ELF-1 (cell line): ENCODE results near the gene GAL3ST3.
"Not testable (repeated sequence)": the region's sequence is repeated elsewhere in the genome, so short reads cannot be mapped to it uniquely, and the experiment has no call there.

ENCODE experiments used
- DNase-seq: peaks from one replicate; pipeline ENCODE4 v3.0.0-alpha.2; 2016; ENCODE audit warnings: low read depth, low spot score

The GAL3ST3 gene

GRCh38 chr11:66044757-66045156 lies 4.2 kb downstream of the GAL3ST3 start:
- DNase-seq, result no peak

DNA sequence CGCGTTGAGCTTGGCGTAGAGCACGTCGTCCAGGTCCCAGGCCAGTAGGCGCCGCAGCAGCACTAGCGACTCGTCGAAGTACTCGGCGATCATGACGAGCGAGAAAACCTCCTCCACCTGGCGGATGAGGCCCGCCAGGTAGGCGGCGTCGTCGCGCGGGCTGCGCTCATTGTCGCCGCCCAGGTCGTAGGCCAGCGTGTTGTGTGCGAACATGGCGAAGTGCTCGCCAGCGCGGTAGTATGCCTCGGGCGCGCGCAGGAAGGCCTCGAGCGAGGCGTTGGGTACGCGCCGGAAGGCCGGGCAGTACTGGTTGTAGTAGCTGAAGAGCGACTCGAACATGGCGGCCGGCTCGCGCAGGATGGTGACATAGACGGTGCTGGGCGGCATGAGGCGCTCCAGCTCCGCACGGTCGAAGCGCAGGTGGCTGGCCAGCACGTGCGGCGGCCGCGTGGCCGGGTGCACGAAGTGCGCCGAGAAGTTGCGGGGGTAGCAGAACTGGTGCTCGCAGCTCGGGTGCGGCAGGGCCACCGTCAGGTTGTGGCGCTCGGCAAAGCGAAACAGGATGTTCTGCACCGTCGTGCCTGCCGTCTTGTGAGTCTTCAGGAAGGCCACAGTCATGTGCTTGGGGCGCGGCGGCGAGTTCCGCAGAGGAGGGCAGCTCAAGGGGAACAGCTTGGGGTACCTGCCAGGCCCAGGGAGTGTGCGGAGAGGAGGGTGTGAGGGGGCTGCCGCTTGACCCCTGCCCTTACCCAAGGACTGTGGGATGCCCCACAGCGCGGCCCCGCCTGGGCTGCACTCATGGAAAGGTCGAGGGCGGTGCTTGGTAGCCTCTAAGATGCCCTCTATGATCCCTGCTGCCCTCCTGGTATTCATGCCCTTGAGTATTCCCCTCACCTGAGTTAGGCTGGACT lies 5.7 kb downstream of the GAL3ST3 start:
- no peak for DNase-seq

- no peak for DNase-seq
Measured at GRCh38 chr11:66042227-66042995, 6.5 kb downstream of the GAL3ST3 start.

DNA sequence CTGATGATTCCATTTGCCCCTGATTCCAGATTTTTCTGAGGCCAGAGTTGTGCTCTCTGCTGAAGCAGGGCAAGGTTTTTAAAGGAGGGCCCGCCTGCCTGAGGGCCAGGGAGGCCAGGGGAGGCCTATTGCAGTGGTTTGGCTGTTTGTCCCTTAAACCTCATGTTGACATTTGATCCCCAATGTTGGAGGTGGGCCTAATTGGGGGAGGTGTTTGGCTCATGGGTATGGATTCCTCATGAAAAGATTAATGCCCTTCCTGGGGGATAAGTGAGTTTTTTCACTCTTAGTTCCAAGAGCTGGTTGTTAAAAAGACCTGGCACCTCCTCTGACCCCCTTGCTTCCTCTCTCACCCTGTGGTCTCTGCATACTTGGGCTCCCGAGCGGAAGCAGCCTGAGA lies 9.2 kb downstream of the GAL3ST3 start:
- no peak for DNase-seq

- no peak for DNase-seq
Measured at GRCh38 chr11:66037327-66037726, 11.6 kb downstream of the GAL3ST3 start.

DNA sequence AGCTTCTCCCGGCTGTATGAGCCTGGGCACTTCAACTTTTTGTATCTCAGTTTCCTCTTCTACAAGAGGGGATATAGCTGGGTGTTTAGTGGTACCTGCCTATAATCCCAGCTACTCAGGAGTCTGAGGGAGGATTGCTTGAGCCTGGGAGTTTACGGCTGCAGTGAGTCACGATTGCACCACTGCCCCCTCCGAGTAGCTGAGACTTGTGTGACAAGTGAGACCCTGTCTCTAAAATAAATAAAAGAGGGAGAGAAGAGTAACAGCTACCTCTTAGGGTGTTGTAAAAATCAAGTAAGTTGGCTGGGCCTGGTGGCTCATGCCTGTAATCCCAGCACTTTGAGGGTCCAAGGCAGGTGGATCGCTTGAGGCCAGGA lies 12.6 kb downstream of the GAL3ST3 start:
- no peak for DNase-seq

- no peak for DNase-seq
Measured at GRCh38 chr11:66035653-66036333, 13.2 kb downstream of the GAL3ST3 start.

DNA sequence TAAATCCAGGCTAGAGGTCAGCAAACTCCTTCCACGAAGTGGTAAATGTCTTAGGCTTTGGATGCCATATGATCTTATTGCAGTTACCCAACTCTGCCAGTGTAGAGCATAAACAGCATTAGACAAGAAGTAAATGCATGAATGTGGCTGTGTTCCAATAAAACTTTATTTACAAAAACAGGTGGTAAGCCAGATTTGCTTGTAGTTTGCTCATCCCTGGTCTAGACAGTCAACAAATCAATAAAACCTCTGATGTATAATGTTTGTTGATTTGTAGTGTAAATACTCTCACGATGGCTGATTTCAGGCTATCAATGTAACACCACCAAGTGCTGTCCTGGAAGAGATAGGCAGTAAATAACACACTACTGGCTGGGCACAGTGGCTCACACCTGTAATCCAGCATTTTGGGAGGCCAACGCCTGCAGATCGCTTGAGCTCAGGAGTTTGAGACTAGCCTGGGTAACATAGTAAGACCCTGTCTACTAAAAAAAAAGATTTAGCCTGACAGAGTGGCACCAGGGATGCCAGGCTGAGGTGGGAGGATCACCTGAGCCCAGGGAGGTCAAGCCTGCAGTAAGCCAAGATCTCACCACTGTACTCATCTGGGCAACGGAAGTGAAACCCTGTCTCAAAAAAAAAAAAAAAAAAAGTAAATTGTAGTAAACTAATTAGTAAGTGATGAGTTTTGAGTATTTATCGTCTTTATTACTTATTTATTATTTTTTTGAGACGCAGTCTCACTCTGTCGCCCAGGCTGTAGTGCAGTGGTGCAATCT lies 15.8 kb downstream of the GAL3ST3 start:
- no peak for DNase-seq

- no peak for DNase-seq
Measured at GRCh38 chr11:66026017-66026529, 22.9 kb downstream of the GAL3ST3 start, which contains the start of gene CATSPER1. Gene CATSPER1, minus strand, starts transcription at chr11:66026479. Its CDS starts 100 bp downstream, at chr11:66026379.

- DNase-seq, result not testable (repeated sequence)
Measured at GRCh38 chr11:66023186-66023440, 25.8 kb downstream of the GAL3ST3 start.

- peak; percentile 91 for DNase-seq
Measured at GRCh38 chr11:66022401-66023185, 26.4 kb downstream of the GAL3ST3 start.

DNA sequence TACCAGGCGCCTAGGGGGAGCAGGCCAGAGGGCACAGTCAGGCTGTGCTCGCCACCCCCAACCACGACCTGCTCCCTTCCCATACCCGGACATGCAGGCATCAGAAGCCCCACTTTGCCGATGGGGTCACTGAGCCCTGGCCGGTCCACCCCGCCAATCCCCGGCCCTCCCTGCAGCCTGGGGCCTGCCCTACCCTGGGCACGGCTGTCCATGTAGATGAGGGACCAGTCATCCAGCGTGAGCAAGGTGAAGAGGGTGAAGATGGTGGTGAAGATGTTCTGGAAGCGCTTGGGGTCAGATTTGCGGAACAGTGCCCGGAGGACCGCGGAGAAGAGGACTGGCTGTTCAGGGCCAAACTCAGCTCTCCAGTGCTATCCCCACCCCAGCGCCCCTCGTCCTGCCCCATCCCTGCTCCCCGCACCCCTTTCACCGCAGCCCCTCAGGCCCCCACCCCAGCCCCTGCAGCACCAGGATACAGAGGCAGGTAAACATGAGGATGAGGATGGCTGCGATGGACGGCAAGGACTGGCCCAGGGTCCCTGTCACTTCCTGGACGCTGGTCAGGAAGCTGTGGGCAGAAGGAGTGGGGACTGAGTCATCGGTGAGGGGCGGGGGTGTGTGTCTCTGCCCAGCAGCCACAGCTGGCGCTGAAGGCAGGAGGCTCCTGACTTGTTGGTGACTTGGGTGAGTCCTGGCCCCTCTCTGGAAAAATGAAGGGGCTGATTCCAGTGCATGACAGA lies 28.2 kb downstream of the GAL3ST3 start:
- DNase-seq, result no peak

DNA sequence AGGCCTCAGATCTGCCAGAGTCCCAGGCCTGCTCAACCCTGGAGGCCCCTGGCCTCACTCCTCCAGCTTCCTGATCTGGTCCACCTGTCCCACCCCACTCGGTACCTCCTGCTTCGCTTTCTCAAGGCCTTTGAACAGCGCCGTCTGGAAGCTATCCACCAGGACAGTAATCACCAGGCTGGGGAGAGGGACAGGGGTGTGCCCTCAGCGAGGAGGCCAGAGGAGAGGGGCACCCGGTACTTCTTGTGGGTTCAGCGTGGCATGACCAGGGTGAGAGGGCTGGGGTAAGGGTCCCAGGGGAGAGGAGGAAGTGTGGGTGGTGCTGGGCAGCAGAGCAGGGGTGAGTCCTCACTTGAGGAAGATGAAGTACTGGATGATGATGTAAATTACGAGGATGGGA lies 28.7 kb downstream of the GAL3ST3 start:
- DNase-seq, result no peak

- no peak for DNase-seq
Measured at GRCh38 chr11:66017321-66017720, 31.6 kb downstream of the GAL3ST3 start.

GRCh38 chr11:66016793-66017177 lies 32.2 kb downstream of the GAL3ST3 start:
- no peak for DNase-seq

DNA sequence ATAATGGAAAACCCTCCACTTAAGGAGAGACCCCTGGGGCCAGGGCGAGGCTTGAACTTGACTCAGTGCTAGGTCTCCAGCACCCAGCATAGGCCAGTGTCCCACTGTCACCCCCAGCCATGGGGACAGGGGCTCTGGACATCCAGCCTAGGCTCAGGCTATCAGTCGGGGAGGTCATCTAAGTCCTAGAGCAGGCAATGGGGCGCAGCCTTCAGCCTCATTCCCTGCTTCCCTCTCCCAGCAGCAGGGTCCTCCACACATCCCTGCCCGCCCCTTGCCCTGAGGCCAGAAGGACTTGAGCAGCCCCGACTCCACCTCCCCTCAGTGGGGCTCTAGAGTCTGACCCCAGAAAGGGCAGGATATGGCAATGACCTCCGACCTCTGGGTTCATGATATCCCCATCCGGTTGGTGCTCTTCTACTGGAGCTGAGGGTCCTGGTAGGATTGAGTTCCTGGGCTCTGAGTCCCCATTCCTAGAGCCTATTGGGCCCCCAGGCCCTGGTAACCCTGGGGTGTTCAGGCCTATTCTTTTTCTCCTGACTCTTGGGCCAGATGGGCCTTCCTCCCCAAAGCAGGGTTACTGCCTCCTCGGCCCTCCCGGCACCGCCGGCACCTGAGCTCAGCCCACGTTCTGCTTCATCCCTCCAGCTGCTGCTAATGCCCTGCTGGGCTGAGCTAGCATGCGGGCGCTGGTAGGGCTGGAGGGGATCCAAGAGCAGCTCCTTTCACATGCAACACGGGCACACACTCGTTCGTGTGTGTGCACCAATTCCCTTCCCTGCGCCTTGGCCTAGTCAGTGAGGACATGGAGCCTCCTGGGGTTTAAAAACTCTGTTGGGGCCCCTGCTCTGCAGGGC lies 32.8 kb downstream of the GAL3ST3 start:
- no peak for DNase-seq

GRCh38 chr11:66015454-66015881 lies 33.5 kb downstream of the GAL3ST3 start:
- DNase-seq, result no peak

- DNase-seq, result no peak
Measured at GRCh38 chr11:66014804-66015453, 34.0 kb downstream of the GAL3ST3 start.

GRCh38 chr11:66013762-66014100 lies 35.2 kb downstream of the GAL3ST3 start:
- no peak for DNase-seq
